ENCODE measurements around the gene PAX8. TPM values are rescaled to one million over a fixed set of nuclear protein-coding genes. Genes with fewer than 3 reads are reported as not detected.

Gene PAX8
- total and polyA plus RNA-seq, 2 donors (not counting 1 experiment from before 2014, with no cell fraction given) = 0.45 to 0.64 TPM

DNA sequence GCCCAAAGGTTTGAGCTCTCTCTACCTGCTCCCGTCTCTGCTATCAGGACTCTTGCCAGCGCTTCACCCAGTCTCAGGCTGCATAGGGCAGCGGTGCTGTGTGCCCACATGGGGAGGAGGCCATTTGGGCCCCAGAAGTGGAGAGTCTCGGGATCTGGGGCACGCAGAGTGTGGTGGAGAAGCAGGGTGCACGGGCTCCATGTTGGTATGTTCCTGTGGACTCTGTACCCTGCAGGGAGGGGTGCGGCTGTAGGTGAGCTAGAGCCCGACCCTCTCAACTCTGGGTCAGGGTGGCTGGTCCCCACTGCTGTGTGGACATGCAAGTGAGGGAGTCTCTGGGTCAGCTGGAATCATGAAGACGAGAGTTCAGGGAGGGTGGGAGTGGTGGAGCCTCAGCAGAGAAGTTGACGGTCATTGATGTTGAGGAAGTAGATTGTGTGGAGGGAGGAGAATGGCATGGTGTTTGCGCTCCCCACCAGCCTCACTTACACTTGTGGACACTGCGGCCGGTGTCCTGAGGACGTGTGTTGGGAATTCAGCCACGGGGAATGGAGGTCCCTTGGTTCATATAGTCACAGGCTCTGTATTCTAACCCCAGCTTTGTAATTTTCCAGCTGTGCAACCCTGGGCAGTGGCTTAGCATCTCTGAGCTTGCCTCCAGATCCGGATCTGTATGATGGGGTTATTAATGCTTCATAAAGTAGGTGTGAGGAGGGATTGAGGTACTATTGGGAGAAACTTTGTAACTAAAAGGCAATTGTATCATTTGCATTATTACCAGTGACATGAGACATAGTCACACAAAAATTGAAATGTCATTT, 105.8 kb downstream of the PAX8 start:
- no peak for ATAC-seq (ENCODE audit: low read depth)
- Histone ChIP-seq H3K27ac (ENCODE audit: low read length in 2 of 2) (peak overlapping the region; percentile 87 to 91), H3K4me3 (ENCODE audit: control extremely low read depth in 1 of 5, extremely low read depth in 1 of 5, insufficient read depth in 1 of 5, low read depth in 2 of 5, low read length in 4 of 5) (peak overlapping the region in 4 of 5 experiments; percentile 58 to 95 (median 75)), H3K4me2 (replicated peaks; ENCODE audit: low read depth, low read length, poor library complexity, severe bottlenecking) (peak overlapping the region; percentile 91), H3K36me3 (replicated peaks in 1 of 2; ENCODE audit: control extremely low read depth in 1 of 2, control insufficient read depth in 1 of 2, extremely low read depth in 1 of 2, insufficient read depth in 2 of 2, low read length in 1 of 2) (peaks cover 0 to 17% of the 10 kb centered on the region in 2 experiments), H3K27me3 (replicated peaks in 1 of 4; ENCODE audit: control extremely low read depth in 1 of 4, control insufficient read depth in 3 of 4, insufficient read depth in 4 of 4, low read length in 3 of 4) (no peaks in the 10 kb centered on the region), H3K79me2 (ENCODE audit: control insufficient read depth, insufficient read depth, low read length) (peaks cover 97% of the 10 kb centered on the region), H3K4me1 (ENCODE audit: control insufficient read depth in 2 of 2, insufficient read depth in 2 of 2, low read length in 2 of 2) (peaks cover 69 to 90% of the 10 kb centered on the region in 2 donors), H3K9ac (ENCODE audit: low read length) (peak overlapping the region; percentile 86), H4K20me1 (ENCODE audit: control insufficient read depth, insufficient read depth, low read length, poor library complexity, severe bottlenecking) (peaks cover 35% of the 10 kb centered on the region), H3K9me3 (ENCODE audit: control extremely low read depth in 1 of 3, control insufficient read depth in 2 of 3, insufficient read depth in 1 of 3, low read length in 2 of 3) (peaks cover 0 to 4% (median 0%) of the 10 kb centered on the region in 3 donors), H2AFZ (ENCODE audit: insufficient read depth, low read depth, low read length, poor library complexity, severe bottlenecking) (peak overlapping the region; percentile 71)
- 89% methylated on average over 13 of the region's 16 CpGs for WGBS (ENCODE audit: insufficient coverage)
- ChIA-PET POLR2A (interaction anchor here (0.7 to 3.3 kb wide), 5 partner anchors 8 to 35 kb away, joined by 4 to 14 read pairs (median 4); no protein-coding TSS in a partner anchor), CTCF (interaction anchor here (1.0 to 18.3 kb wide), 7 partner anchors 10 to 217 kb away, joined by 4 to 327 read pairs (median 17); no protein-coding TSS in a partner anchor)
- no peaks in the 10 kb centered on the region for H3K27me3 Mint-ChIP-seq
- peak overlapping the region; percentile 92 for H3K27ac Mint-ChIP-seq
- TF ChIP-seq EZH2 (IDR thresholded peaks at IDR 0.05; ENCODE audit: borderline replicate concordance, insufficient read depth, low read depth, low read length, poor library complexity, severe bottlenecking) (no peak), CTCF (IDR thresholded peaks at IDR 0.05) (no peak)
- no peaks in the 10 kb centered on the region for H3K9me3 Mint-ChIP-seq (ENCODE audit: insufficient read depth)
- DNase-seq = no peak
- intact Hi-C loops (cut with micrococcal nuclease) = loop anchor here (1.0 to 10.0 kb wide), 3 partner anchors 16 to 1118 kb away; partner anchors contain the start of gene TMEM87B
- peaks cover 86% of the 10 kb centered on the region for H3K4me1 Mint-ChIP-seq
- peak overlapping the region; percentile 91 for H3K4me3 Mint-ChIP-seq
